ENCODE measurements around the gene PARVG. TPM values are rescaled to one million over a fixed set of nuclear protein-coding genes. Genes with fewer than 3 reads are reported as not detected.

The PARVG gene
- polyA plus RNA-seq, 1 experiment: 0.01 TPM

- no peak for TF ChIP-seq CTCF (IDR thresholded peaks at IDR 0.05; ENCODE audit: low read depth, low read length)
Measured at GRCh38 chr22:44221710-44222475, 41.2 kb downstream of the PARVG start.

GRCh38 chr22:44224166-44224565, 43.4 kb downstream of the PARVG start:
- Histone ChIP-seq H3K9me3 (ENCODE audit: control insufficient read depth, insufficient read depth, low read length) (peaks cover 8% of the 10 kb centered on the region), H3K4me3 (ENCODE audit: low read depth, low read length) (no peak overlapping the region), H3K27ac (ENCODE audit: low read depth, low read length) (no peak overlapping the region), H3K27me3 (ENCODE audit: control insufficient read depth, insufficient read depth, low read length) (peaks cover 23% of the 10 kb centered on the region)
- no peak for TF ChIP-seq CTCF (IDR thresholded peaks at IDR 0.05; ENCODE audit: low read depth, low read length)
- CTCF ChIA-PET: no interaction called here
- POLR2A ChIA-PET: no interaction called here
- no peak for DNase-seq (ENCODE audit: low read depth, low spot score)

More at GRCh38 chr22:44221710-44222475, 41.2 kb downstream of the PARVG start:
- peaks cover 4% of the 10 kb centered on the region for H3K9me3 ChIP-seq (ENCODE audit: control insufficient read depth, insufficient read depth, low read length)
- DNase-seq (ENCODE audit: low read depth, low spot score): no peak
- H3K4me3 ChIP-seq (ENCODE audit: low read depth, low read length): no peak overlapping the region
- no peak overlapping the region for H3K27ac ChIP-seq (ENCODE audit: low read depth, low read length)
- ChIA-PET POLR2A (no interaction called here), CTCF (no interaction called here)
- peaks cover 23% of the 10 kb centered on the region for H3K27me3 ChIP-seq (ENCODE audit: control insufficient read depth, insufficient read depth, low read length)

- TF ChIP-seq CTCF (IDR thresholded peaks at IDR 0.05; ENCODE audit: low read depth, low read length): no peak
- CTCF ChIA-PET: no interaction called here
Measured at GRCh38 chr22:44225091-44225689, 44.5 kb downstream of the PARVG start.

GRCh38 chr22:44225812-44226211, 45.1 kb downstream of the PARVG start:
- ChIA-PET CTCF (no interaction called here), POLR2A (no interaction called here)
- Histone ChIP-seq H3K27ac (ENCODE audit: low read depth, low read length) (no peak overlapping the region), H3K27me3 (ENCODE audit: control insufficient read depth, insufficient read depth, low read length) (peaks cover 18% of the 10 kb centered on the region), H3K4me3 (ENCODE audit: low read depth, low read length) (no peak overlapping the region), H3K9me3 (ENCODE audit: control insufficient read depth, insufficient read depth, low read length) (peaks cover 11% of the 10 kb centered on the region)
- no peak for DNase-seq (ENCODE audit: low read depth, low spot score)
- no peak for TF ChIP-seq CTCF (IDR thresholded peaks at IDR 0.05; ENCODE audit: low read depth, low read length)

More at GRCh38 chr22:44225091-44225689, 44.5 kb downstream of the PARVG start:
- POLR2A ChIA-PET: no interaction called here
- DNase-seq (ENCODE audit: low read depth, low spot score): no peak
- Histone ChIP-seq H3K27me3 (ENCODE audit: control insufficient read depth, insufficient read depth, low read length) (peaks cover 18% of the 10 kb centered on the region), H3K4me3 (ENCODE audit: low read depth, low read length) (no peak overlapping the region), H3K27ac (ENCODE audit: low read depth, low read length) (no peak overlapping the region), H3K9me3 (ENCODE audit: control insufficient read depth, insufficient read depth, low read length) (peaks cover 11% of the 10 kb centered on the region)

GRCh38 chr22:44229331-44229730, 48.6 kb downstream of the PARVG start:
- no peak for TF ChIP-seq CTCF (IDR thresholded peaks at IDR 0.05; ENCODE audit: low read depth, low read length)
- ChIA-PET CTCF (no interaction called here), POLR2A (no interaction called here)
- H3K9me3 ChIP-seq (ENCODE audit: control insufficient read depth, insufficient read depth, low read length): peaks cover 7% of the 10 kb centered on the region; the same call in 1 of the 2 replicates
- no peak overlapping the region for H3K4me3 ChIP-seq (ENCODE audit: low read depth, low read length)
- peaks cover 8% of the 10 kb centered on the region for H3K27me3 ChIP-seq (ENCODE audit: control insufficient read depth, insufficient read depth, low read length)
- H3K27ac ChIP-seq (ENCODE audit: low read depth, low read length): no peak overlapping the region
- no peak for DNase-seq (ENCODE audit: low read depth, low spot score)
